ENCODE results near the gene NPW.

NPW gene

DNA sequence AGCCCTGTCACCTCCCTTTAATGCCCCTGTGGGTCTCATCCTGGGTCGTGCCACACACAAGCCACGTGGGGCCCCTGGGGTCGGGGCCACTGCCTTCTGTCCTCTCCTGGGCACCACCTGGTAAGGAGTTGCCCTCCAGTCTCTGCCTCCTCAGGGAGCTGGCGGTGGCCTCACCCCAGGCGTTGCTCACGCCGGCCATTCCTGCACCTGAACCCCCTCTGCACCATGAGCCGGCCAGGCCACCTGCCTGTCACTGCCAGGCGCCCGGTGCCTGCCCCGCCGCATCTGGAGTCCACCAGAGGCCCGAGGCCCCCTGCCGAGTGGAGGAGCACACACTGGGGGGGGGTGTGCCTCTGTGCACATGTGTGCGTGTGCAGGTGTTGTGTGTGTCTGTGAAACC lies 17.5 kb downstream of the NPW start:
- DNase-seq = no peak

- DNase-seq = no peak
Observed at GRCh38 chr16:2037647-2038381, 18.2 kb downstream of the NPW start.

DNA sequence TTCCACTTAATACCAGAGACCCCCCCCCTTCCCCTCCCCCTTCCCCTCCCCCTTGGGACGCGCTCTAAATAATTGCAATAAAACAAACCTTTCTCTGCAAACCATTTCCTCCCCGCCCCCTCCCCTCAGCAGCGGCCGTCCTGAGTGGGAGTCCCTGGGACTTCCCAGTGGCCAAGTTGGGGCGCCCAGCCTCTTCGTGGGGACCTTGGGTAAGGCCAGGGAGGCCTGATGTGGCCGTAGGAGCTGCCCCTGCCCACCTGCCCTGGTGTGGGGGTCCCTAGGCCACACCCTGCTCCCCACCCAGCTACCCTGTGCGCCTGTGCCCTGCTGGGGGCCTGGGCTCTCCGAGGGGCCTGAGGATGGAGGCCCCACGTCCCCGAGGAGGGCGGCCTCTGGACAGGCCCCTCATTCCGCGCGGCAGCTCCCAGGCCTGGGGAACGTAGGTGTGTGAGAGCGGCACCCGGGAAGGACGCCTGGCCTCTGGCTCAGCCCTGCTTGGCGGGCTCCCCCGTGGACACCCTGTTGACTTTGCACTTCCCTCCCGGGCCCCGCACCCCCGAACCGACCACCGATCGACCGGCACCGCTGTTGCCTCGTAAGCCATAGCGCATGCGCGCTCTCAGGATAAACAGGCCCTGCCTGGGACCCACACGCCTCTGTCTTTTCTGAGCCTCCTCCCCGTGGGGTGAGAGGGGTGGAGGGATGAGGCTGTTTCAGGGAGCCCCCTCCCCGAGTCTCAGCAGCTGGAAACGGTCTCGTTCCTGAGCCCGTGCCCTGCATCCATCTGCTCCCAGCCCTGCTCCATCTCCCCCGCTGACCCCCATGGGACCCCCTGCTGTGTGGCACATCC lies 19.0 kb downstream of the NPW start:
- DNase-seq = no peak

DNA sequence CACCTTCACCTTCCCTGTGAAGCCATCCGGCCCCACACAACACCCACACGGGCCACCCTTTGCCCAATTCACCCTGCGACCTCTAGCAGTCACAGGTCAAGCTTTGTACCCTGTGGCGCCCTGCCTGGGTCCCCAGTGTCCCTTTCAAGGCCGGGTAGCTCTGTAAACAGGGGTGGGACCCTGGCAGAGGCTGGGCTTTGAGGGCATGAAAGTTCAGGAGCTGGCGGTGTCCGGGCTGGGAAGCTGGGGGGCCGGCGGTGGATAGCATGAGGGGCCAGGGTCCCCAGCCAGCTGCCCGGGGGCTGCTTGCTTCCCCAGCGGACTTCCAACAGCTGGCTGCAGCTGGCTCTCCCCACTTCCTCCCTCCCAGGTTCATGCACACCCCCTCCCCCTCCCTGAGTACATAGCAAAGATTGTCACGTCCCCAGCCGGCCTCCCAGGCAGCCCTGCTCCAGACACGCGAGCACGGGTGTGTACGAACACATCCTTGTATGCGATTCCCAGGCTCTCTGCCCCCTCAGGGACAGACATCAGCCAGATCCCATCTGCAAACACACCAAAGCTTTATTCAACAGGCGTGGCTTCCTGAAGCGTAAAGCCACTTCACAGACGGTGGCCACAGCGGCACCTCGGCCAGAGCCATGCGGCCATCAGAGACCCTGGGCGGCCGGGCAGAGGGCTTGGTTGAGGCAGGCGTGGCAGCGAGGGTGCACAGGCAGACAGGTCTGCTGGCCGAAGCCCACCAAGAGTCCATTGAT lies 19.9 kb downstream of the NPW start:
- DNase-seq = no peak

- no peak for DNase-seq
Observed at GRCh38 chr16:2040041-2040786, 20.6 kb downstream of the NPW start.

GRCh38 chr16:2040787-2041522 lies 21.4 kb downstream of the NPW start:
- no peak for DNase-seq

- DNase-seq = no peak
Observed at GRCh38 chr16:2042171-2042985, 22.8 kb downstream of the NPW start.

DNA sequence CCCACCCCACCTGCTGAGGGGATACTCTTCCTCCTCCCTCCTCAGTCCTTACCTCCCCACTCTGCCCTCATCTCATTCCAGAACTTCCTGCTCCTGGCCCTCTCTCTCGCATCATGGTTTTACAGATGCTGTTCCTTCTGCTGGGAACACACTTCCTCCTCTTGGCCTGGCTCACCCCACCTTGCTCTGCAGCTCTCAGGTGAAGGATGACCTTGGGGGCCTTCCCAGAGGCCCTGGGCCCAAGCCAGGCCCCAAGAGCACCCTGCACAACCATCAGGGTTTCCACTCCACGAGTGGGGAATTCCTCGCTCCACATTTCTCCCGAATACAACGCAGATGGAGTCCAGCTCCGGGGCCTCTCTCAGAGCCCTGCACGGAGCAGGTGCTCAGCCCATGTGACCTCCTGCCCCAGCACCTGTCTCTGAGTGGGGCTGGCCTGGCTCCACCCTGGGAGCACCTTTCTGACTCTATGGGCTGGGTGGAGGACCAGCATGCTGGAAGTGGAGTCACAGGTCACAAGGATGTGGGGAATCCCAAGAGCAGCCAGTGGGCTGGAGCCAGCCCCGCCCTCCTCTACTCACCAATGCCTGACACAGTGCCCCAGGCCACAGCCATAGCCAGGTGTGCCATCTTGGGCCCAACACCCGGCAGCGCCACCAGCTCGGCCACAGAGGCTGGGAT lies 23.5 kb downstream of the NPW start:
- DNase-seq = no peak

DNA sequence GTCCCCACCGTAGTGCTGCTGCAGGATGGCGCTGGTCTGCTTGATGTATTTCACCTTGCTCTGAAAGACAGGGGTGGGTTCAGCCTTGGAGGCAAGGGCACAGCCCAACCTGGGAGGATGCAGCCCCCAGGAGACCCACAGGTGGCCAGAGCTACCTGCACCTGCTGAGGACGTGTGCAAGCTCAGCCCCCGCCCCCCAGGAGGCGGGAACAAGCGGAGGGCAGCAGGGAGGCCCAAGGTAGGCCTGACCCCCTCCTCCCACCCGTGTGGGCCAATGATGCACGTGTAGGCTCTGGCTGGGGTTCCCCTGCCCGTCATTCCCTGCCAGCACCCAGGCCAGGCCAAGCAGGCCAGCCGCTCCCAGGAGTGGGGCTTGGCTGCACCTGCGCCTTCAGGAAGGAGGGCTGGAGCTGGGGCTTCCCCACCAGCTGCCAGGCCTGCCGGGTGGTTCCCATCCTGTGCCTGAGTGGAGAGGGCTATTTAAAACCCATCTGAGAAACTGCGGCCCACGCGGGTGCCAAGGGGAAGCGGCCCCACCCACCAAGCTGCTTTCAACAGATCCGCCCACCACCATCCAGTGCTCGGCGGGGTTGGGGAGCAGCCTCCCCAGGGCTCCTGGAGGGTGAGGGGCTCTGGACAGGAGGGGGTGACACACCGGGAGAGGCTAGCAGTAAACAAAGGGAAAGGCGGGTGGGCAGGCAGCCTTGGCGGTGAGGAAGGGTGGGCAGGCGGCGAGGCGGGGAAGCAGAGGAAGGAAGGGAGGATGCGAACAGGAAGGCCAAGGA lies 24.3 kb downstream of the NPW start:
- peak; percentile 46 for DNase-seq

DNA sequence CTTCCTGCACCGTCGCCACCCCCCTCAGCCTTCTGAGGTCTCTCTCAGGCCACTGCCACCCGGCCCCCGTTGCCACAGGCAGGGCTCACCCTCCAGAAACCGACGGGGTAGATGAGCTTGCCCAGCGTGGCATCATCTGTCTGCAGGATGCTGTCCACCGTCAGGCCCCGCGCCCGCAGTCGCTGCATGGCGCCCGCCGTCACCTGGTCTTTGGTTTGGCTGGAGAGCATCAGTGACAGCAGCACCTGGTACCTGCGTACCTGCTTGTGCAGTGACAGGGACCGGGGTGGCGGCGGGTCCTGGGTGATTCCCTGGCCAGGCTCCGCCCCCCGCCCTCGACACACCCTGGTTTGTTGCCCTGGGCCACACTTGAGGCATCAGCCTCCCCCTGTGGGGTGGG lies 25.0 kb downstream of the NPW start:
- DNase-seq = no peak

DNA sequence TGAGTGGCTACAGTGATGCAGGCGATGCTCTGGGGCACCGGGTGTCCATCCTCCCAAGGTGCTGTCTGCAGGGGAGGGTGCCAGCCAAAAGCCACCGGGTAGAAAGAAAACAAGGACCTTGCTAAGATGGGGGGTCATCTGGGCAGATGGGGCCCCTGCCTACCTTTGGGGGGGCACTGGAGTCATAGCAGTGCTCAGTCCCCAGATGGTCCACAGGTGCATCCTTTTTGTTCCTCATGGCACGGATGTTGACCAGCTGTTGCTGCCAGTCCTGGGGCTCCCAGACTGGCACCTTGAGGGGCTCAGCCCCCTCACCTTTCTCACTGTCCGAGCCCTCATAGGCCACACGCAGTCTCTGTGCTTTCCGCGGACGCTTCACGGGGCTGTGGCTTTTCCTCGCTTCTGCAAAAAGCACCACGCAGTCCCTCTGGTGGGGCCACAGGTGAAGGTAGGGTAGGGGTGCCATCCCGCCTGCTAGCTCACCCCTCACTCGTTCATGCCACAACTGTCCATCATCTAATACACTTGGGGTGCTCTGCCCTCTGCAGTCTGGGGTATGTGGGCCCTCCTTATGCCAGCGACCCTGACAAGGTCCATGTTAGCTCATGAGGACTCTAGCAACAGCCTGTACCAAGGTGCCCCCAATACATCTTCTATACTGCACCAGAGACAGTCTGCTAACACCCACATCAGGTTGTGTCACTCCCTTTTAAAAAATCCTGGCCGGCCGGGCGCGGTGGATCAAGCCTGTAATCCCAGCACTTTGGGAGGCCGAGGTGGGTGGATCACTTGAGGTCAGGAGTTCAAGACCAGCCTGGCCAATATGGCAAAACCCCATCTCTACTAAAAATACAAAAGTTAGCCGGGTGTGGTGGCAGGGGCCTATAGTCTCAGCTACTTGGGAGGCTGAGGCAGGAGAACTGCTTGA lies 26.6 kb downstream of the NPW start:
- DNase-seq = no peak

DNA sequence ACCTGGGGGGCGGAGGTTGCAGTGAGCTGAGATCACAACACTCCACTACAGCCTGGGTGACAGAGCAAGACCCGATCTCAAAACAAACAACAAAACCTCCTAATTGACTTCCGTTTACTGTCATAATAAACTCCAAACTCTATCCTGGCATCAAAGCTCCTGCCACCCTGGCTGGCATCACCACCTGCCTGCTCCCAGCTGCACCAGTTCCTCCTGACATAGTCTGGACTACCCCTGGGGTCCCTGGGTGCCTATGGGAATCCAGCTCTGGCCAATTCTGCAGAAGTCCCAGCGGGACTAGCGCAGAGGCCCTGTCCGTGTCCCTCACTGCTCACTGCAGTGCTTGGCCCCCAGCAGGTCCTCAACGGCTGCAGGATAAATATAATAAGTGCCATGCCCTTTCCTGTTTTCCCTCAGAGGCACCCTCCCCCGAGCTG lies 27.3 kb downstream of the NPW start:
- DNase-seq = no peak

- DNase-seq = peak; percentile 98
Observed at GRCh38 chr16:2047330-2048115, 27.9 kb downstream of the NPW start, which contains the start of the genes NTHL1 and TSC2. Gene NTHL1, minus strand, starts transcription at chr16:2047834. Its CDS starts 11 bp downstream, at chr16:2047823. Gene TSC2, plus strand, starts transcription at chr16:2047985. Its CDS starts 631 bp downstream, at chr16:2048616.

DNA sequence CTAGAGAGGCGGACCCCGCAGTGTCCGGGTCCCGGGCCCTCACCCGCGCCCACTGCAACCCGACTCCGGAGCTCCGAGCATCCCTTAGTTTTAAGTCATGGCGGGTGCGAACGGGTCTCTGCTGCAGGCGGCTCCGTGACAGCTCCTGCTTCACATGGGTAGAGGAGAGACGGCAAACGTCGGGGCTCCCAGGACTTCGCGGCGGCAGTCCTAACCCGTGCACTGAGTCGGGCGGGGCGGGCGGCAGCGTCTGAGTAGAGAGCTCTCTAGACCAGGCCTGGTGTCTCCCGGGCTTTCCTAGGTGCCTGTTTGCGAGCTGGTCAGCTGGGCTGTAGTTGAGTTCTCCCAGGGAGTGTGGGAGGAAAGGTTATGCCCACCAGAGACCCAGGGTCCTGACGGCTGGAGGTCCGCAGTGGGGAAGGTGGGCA lies 28.5 kb downstream of the NPW start:
- peak; percentile 36 for DNase-seq

DNA sequence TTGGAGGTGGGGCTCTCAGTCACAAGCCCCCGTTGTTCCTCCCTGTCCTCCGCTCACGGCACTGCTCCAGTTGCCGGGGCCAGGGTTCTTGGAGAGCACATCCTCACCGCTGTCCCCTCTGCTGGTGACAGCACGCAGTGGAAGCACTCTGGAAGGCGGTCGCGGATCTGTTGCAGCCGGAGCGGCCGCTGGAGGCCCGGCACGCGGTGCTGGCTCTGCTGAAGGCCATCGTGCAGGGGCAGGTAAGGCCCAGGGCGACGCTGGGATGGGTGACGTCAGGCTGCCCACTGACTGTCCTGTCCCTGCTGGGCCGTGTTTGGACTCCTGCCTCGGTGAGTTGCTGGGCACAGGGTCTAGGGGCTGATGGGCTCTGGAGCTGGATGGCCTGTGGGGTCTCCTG lies 33.6 kb downstream of the NPW start:
- DNase-seq = no peak

- no peak for DNase-seq
Observed at GRCh38 chr16:2053897-2054296, 34.3 kb downstream of the NPW start.

DNA sequence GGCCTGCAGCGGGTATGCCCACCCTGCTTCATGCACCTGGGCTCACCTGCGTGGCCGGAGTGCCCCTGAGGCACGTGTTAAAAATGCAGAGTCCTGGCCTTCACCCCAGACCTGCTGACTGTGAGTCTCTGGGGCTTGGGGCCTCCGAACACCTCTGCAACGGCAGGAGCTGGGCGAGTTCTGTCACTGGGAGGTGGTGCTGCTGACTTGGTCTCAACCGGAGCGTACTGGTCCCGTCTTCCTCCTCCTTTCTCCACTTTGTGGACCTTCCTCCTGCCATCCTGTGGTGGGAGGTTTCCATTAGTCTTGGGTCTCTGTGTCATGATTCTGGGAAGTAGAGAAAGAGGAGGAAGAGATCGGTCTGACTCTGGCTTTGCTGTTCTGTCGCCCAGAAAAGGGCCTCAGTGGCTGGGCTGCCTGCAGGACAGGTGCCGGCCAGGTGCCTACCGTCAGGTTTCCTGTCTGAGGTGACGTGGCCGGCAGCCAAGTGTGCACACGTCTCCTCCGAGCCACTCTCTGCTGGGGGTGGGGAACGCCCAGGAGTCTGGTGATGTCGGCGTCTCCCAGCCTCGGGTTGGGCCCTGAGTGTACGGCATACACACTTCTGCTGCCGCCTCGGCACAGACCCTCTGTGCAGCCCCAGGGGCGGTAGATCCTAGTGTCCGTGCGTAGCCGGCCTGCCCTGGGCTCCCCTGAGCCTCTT lies 35.1 kb downstream of the NPW start:
- no peak for DNase-seq
